NCI-H82 treated with DMSO at 0.1 percent for 48 hours (cell line): ENCODE data around the gene HNMT.
"Not testable (repeated sequence)": the region's sequence is repeated elsewhere in the genome, so short reads cannot be mapped to it uniquely, and the experiment has no call there.

ENCODE experiments used
- DNase-seq: peaks from one replicate; lab custom pipeline; 2025; ENCODE audit not compliant: unreplicated experiment; lab: John Stamatoyannopoulos, UW

HNMT gene

DNA sequence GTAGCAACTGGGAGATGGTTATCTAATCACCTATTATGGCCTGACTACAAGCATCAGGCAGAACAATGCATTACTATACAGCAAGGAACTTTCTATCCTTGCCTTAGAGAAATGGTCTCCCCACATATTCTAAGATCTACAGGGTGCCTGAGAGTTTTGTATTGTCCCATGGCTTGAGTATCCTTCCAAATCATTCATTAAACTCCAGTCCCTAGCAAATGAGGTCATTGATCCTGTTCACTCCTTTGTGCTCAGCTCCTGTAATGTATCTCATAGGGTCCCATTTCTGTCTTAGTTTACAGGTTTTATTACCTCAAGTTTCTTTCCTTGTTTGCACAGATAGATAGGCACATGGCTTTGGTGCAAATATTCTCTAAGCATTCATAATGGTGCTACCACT lies 9.0 kb downstream of the HNMT start:
- DNase-seq: no peak

DNA sequence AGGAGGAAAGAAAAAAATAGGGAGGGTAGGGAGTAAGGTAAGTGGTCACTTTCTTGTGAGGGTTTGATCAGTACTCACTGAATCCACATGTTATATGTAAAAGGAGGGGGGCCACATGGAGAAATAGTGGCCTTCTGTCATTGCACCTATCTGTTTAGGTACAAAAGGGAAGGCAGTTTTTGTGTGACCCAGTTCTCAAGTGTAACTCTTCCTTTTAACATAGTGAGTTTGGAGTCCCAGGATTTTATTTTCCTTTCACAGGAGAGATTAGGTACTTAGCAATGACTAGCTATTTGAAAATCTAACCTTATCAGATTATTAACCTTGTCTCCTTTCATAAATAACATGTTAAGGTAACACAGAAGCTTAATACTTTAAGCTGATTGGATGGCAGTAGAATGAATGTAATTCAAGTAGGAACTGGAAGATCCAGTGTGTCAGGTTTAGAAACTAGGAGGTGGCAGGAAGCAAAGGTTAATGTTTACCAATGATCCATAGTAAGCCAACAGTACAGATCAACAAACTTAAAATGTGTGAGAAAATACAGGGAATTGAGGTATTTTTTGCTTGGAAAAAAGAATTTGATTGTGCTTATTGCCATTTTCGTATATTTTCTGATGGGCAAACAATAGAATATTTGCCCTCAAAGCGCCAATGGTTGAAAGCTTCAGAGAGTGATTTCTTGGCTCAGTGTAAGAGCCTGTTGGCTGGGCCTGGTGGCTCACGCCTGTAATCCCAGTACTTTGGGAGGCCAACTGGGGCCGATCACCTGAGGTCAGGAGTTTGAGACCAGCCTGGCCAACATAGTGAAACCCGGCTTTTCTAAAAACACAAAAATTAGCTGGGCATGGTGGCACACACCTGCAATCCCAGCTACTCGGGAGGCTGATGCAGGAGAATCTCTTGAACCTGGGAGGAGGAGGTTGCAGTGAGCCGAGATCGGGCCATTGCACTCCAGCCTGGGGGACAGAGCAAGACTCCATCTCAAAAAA lies 11.3 kb downstream of the HNMT start:
- no peak for DNase-seq

DNA sequence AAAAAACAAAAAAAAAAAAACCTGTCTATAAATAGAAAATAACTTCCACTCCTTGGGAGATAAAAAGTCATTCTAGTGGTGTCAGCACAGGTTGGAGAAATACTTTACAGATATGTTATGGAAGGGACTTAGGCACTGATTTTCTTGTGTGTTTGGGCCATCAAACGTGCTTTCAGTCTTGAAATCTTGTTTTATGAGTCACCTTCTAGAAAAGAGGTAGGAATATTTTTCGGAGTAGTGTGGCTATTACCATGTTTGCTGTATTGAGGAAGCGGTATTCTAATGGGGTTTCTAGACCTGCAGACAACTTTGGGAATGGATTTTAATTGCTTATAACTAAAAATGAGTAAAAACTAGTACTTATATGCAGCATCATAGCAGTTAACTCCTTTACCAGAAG lies 12.0 kb downstream of the HNMT start:
- DNase-seq: no peak

DNA sequence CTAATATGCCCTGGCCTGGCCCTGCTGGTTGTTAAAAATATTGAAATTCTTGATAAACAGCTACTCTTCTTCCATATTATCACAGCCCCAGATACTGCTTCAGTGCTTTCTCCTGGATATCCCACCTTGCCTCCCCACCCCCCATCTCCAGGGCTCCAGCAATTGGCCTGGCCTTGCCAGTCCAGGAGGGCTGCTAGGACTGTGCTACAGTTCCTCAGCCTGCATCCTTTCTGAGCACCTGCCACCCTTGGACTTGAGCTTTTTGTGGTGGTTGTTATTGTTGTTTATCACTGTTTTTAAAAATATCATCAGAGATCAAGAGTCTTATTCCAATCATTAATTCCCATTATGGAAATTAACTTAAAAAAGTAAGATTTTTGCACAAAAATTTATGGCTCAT lies 13.5 kb downstream of the HNMT start:
- DNase-seq: no peak

DNA sequence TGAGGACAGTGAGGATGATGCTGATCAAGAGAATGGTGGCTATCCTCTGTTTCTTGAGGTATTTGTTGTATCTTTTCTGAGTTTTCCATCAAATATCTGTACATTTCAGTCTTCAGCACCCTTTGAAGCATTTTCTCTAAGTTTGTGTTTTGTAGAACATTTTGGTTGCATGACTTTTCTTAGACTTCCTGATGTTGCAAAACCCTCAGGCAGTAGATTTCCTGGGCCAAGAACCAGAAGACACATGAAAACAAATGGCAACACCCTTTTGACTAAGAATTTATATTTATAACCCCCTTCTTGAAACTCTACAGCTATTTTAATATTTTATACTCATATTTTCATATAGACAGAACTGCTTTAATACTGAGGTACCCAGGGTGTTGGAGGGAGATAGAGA lies 16.2 kb downstream of the HNMT start:
- no peak for DNase-seq

- no peak for DNase-seq
Measured at GRCh38 chr2:137981112-137981656, 16.9 kb downstream of the HNMT start.

DNA sequence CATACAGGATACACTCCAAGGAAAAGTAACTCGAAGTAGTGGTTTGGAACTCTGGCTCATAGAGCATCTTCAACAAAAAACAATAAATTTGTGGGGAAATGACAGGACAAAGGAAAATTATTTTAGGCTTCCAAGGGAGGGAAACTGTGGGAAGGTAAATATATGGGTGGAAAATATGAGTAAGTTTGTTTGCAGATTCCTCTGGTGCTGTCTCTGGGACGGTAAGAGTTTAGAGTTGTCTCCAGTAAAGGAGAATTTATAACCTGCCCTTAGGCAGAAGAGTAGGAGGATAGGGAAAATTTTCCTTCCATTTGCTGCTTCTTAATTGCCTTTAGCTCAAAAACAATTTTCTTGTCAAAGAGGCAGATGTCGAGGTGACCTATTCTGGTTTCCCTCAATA lies 19.3 kb downstream of the HNMT start:
- DNase-seq: no peak

DNA sequence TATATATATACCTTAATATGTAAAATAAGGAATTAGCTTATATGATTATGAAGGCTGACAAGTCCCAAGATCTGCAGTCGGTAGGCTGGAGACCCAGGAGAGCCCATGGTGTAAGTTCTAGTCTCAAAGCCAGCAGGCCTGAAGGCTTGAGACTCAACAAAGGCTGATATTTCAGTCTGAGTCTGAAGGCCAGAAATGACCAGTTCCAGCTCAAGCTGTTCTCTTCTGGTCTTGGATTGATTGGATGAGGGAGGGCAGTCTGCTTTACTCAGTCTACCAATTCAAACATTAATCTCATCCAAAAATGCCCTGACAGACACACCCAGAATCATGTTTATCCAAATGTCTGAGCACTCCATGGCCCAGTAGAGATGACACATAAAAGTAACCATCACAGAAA lies 22.0 kb downstream of the HNMT start:
- DNase-seq: no peak

DNA sequence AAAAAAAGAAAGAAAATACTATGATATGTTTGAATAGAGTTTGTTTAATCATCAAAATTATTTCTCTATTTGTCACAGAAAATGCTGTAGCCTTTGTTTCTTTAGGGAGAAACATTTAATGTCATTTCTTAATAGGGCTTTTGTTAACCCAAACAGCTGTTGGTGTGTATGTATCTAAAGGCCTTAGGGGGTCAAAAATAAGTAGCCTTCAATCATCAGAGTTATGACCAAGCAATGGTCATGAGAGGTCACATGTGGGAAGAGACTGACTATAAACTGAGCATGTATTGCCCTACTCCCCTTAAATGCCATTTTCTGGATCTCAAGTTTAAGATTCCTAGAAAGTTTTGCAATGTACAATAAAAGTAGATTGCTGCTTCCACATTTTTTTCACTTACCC lies 22.7 kb downstream of the HNMT start:
- no peak for DNase-seq

GRCh38 chr2:137991078-137991477 lies 26.8 kb downstream of the HNMT start:
- DNase-seq: no peak

DNA sequence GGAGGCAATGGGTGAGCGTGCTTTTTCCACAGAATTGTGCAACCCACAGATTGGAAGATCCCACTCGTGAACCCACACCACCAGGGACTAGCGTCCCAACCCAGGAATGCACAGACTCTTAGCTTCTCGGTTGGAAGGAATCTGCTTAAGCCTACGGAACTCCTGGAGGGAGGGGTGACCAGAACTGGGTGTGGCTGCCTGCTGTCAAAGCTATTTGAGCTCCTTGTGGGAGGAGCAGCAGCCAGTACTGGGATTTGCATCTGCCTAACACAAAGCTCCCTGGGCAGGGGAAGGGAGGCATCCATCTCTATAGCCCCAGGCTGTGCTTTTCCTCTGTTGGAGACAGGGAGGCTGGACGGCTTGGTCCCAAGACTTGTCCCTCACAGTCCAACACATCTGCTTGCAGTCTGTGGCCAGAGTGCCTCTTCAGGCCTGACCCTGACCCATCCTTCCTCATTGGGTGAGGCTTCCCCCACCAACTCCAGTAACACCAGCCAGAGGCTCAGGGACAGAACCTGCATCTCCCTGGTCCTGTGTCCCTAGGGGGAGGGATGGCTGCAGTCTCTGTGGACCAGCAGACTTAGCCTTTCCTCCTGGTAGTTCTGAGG lies 27.9 kb downstream of the HNMT start:
- DNase-seq: no peak

GRCh38 chr2:137993715-137994476 lies 29.6 kb downstream of the HNMT start:
- DNase-seq: not testable (repeated sequence)

DNA sequence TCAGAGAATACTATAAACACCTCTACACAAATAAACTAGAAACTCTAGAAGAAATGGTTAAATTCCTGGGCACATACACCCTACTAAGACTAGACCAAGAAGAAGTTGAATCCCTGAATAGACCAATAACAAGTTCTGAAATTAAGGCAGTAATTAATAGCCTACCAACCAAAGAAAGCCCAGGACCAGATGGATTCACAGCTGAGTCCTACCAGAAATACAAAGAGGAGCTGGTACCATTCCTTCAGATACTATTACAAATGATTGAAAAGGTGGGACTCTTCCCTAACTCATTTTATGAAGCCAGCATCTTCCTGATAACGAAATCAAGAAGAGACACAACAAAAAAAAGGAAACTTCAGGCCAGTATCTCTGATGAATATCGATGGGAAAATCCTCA lies 31.1 kb downstream of the HNMT start:
- not testable (repeated sequence) for DNase-seq

DNA sequence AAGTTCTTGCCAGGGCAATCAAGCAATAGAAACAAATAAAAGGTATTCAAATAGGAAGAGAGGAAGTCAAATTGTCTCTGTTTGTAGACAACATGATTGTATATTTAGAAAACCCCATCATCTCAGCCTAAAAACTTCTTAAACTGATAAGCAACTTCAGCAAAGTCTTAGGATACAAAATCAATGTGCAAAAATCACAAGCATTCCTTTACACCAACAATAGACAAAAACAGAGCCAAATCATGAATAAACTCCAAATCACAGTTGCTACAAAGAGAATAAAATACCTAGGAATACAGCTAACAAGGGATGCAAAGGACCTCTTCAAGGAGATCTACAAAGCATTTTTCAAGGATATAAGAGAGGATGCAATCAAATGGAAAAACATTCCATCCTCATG lies 31.9 kb downstream of the HNMT start:
- DNase-seq: not testable (repeated sequence)

- no peak for DNase-seq
Measured at GRCh38 chr2:137997733-137998132, 33.5 kb downstream of the HNMT start.

GRCh38 chr2:137998503-137998902 lies 34.2 kb downstream of the HNMT start:
- no peak for DNase-seq

DNA sequence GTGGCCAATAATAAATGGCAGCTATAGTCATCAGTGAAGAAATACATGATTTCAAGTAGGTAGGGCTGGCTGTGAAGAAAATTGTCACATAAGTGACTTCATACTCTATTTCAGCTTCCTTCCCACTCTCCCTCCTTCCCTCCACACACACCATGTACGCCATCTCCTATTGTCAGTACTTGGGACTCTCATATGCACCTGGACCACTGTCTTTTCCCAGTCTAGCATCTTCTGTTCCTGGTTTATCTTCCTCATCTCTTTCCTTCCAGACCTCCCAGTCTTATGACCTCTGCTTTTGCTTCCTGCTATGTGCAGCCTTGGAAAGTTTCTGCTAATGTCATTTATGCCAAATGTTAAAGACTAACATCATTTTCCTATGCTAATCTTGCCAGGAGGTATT lies 35.0 kb downstream of the HNMT start:
- no peak for DNase-seq

DNA sequence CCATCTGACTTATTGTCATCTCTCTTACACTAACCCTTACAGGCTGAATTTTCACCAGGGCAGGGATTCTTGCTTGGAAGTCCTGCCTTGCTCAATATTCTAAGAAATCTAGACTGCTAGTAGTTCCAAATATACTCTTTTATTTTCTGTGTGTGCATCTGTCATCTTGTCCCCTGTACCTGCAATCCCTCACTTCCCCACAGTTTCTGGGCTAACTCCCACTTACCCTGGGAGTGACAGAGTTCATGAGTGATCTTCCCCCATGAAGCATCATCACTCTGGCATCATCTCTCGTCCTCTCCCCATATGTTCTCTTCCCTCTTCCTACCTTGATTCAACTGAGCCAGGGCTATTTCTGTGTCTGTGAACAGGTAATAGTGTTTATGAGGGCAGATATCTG lies 35.7 kb downstream of the HNMT start:
- DNase-seq: no peak

DNA sequence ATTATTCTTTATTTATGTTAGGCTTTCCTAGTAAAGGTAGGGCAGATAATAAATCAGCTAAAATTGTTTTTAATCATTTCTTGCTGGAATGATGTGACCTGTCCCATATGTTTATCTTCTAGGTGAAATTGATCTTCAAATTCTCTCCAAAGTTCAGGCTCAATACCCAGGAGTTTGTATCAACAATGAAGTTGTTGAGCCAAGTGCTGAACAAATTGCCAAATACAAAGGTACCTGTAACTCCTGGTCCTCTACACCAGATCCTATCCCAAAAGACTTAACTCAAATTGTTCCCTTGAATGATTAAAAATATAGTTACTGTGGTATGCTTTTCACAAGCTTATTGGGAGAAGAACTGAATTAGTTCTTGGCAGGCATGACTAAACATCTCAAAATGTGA lies 36.5 kb downstream of the HNMT start:
- no peak for DNase-seq

GRCh38 chr2:138003411-138003810 lies 39.1 kb downstream of the HNMT start:
- no peak for DNase-seq

- DNase-seq: no peak
Measured at GRCh38 chr2:138007431-138007830, 43.2 kb downstream of the HNMT start.
